ENCODE data around the gene ZNF613. TPM values are rescaled to one million over a fixed set of nuclear protein-coding genes. Genes with fewer than 3 reads are reported as not detected.
"Not testable (repeated sequence)": the region's sequence is repeated elsewhere in the genome, so short reads cannot be mapped to it uniquely, and the experiment has no call there.

Gene ZNF613
- total and polyA plus RNA-seq, 2 donors (not counting 3 experiments of a cell fraction or from before 2014, with no cell fraction given), result 1.7 to 6.5 TPM

GRCh38 chr19:51959791-51960190, 32.5 kb downstream of the ZNF613 start:
- no peak overlapping the region for H3K27ac ChIP-seq (ENCODE audit: insufficient read depth, low read depth, low read length)
- ChIA-PET POLR2A (no interaction called here), CTCF (interaction anchor here (0.6 kb wide), 1 partner anchor 89 kb away, joined by 3 read pairs; no protein-coding TSS in a partner anchor)
- H3K9ac ChIP-seq (replicated peaks; ENCODE audit: extremely low read depth, insufficient read depth, low read length), result no peak overlapping the region
- H4K20me1 ChIP-seq (replicated peaks; ENCODE audit: control insufficient read depth, extremely low read depth, insufficient read depth, low read length), result no peaks in the 10 kb centered on the region
- H3K4me2 ChIP-seq (ENCODE audit: insufficient read depth, low read length), result no peak overlapping the region
- no TSS peak for BruUV-seq (replicated peaks)
- H3K79me2 ChIP-seq (ENCODE audit: control insufficient read depth, insufficient read depth, low read length), result no peaks in the 10 kb centered on the region
- FAIRE-seq (no peak), DNase-seq (ENCODE audit: low read depth, low spot score) (no peak)
- H3K4me1 ChIP-seq (ENCODE audit: control insufficient read depth, extremely low read depth, insufficient read depth, low read length), result no peaks in the 10 kb centered on the region
- dilution Hi-C loops (cut with MboI; ENCODE audit: extremely low pct_ligation_motif_present, low sequenced_read_pairs), result no loop called here
- no peaks in the 10 kb centered on the region for H3K36me3 ChIP-seq (ENCODE audit: control insufficient read depth in 2 of 2, extremely low read depth in 1 of 2, insufficient read depth in 2 of 2, low read length in 2 of 2)
- no peaks in the 10 kb centered on the region for H3K9me1 ChIP-seq (replicated peaks; ENCODE audit: control insufficient read depth, extremely low read depth, insufficient read depth, low read length)
- no peaks in the 10 kb centered on the region for H3K9me3 ChIP-seq (replicated peaks; ENCODE audit: control insufficient read depth, insufficient read depth, low read length)
- H3K4me3 ChIP-seq (replicated peaks in 1 of 3; ENCODE audit: insufficient read depth in 1 of 3, low read depth in 1 of 3, low read length in 3 of 3), result no peak overlapping the region
- no peak for TF ChIP-seq GATA2 (IDR thresholded peaks at IDR 0.05; ENCODE audit: insufficient read depth, insufficient read length, low read depth, low read length)
- no peak for TF ChIP-seq MYC (IDR thresholded peaks at IDR 0.05; ENCODE audit: low read depth, low read length)
- no peak for TF ChIP-seq FOS (IDR thresholded peaks at IDR 0.05; ENCODE audit: borderline replicate concordance, insufficient read depth, low read length)
- TF ChIP-seq POLR2A (IDR thresholded peaks at IDR 0.05; ENCODE audit: low read depth, low read length), result no peak
- no peak for TF ChIP-seq MAX (IDR thresholded peaks at IDR 0.05; ENCODE audit: insufficient read depth, insufficient read length)
- no peak overlapping the region for H2AFZ ChIP-seq (ENCODE audit: low read depth, low read length)
- intact Hi-C loops (cut with micrococcal nuclease), result no loop called here
- no peaks in the 10 kb centered on the region for H3K27me3 ChIP-seq (ENCODE audit: control insufficient read depth in 2 of 2, insufficient read depth in 2 of 2, low read length in 2 of 2)

DNA sequence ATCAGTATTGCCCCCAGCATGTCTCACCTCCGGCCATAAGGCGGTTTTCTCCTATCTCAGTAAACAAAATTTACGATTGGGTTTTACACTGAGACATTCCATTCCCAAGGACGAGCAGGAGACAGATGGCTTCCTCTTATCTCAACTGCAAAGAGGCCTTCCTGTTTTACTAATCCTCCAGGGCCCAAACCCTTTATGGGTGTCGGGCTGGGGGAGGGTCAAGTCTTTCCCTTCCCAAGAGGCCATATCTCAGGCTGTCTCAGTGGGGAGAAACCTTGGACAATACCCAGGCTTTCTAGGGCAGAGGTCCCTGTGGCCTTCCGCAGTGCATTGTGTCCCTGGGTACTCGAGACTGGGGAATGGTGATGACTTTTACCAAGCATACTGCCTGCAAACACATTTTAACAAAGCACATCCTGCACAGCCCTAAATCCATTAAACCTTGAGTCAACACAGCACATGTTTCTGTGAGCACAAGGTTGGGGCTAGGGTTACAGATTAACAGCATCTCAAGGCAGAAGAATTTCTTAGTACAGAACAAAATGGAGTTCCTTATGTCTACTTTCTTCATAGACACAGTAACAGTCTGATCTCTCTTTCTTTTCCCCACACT, 33.5 kb downstream of the ZNF613 start:
- H4K20me1 ChIP-seq (replicated peaks; ENCODE audit: control insufficient read depth, extremely low read depth, insufficient read depth, low read length); DNase-seq (ENCODE audit: low read depth, low spot score); H3K9me1 ChIP-seq (replicated peaks; ENCODE audit: control insufficient read depth, extremely low read depth, insufficient read depth, low read length); H3K4me1 ChIP-seq (ENCODE audit: control insufficient read depth, extremely low read depth, insufficient read depth, low read length); H3K4me2 ChIP-seq (ENCODE audit: insufficient read depth, low read length); H3K36me3 ChIP-seq (ENCODE audit: control insufficient read depth in 2 of 2, extremely low read depth in 1 of 2, insufficient read depth in 2 of 2, low read length in 2 of 2); H3K9ac ChIP-seq (replicated peaks; ENCODE audit: extremely low read depth, insufficient read depth, low read length); FAIRE-seq; H3K27ac ChIP-seq (ENCODE audit: insufficient read depth, low read depth, low read length); H3K27me3 ChIP-seq (ENCODE audit: control insufficient read depth in 2 of 2, insufficient read depth in 2 of 2, low read length in 2 of 2); H3K4me3 ChIP-seq (replicated peaks in 1 of 3; ENCODE audit: insufficient read depth in 1 of 3, low read depth in 1 of 3, low read length in 3 of 3); CTCF ChIA-PET; dilution Hi-C loops (cut with MboI; ENCODE audit: extremely low pct_ligation_motif_present, low sequenced_read_pairs); H3K79me2 ChIP-seq (ENCODE audit: control insufficient read depth, insufficient read depth, low read length); H2AFZ ChIP-seq (ENCODE audit: low read depth, low read length); BruUV-seq (replicated peaks); H3K9me3 ChIP-seq (replicated peaks; ENCODE audit: control insufficient read depth, insufficient read depth, low read length); POLR2A ChIA-PET; intact Hi-C loops (cut with micrococcal nuclease): not testable (repeated sequence)

Data from endothelial cell of umbilical vein (primary cell).